ENCODE measurements around the gene ZFAND2B.

DNA sequence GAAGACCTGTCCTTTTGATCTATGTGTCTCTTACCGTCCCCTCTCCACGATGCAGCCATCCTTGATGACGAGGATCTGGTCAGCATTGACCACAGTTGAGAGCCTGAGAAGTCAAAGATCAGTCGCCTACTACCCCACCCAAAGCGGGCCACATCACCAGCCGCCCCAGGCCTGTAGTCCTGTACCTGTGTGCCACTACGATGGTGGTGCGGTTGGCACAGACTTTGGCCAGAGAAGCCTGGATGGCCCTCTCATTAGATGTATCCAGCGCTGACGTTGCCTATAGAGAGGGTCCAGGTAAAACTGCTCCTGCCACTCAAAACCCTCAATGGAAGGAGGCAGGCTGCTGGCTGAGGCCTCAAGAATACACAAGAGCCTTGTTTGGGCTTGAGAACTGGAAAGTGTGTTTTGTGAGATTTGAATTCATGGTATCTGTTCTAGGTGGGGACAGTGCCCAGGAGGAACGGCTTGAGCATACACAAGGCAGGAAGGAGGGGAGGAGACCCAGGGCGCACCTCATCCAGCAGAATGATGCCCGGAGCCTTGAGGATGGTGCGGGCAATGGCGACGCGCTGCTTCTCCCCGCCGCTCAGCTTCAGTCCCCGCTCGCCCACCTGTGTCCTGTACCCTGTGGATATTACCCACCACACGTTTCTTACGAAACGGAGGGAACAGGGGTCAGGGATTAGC lies 3.8 kb downstream of the ZFAND2B start:
- TF ChIP-seq POLR2AphosphoS5 (IDR thresholded peaks at IDR 0.05; ENCODE audit: low read depth, low read length) (no peak), CTCF (IDR thresholded peaks at IDR 0.05 in 2 of 3, conservative IDR thresholded peaks at IDR 0.05 in 1 of 3; ENCODE audit: borderline replicate concordance in 1 of 3, insufficient read depth in 1 of 3, low read depth in 2 of 3, low read length in 2 of 3) (no peak), POLR2A (IDR thresholded peaks at IDR 0.05; ENCODE audit: borderline replicate concordance, extremely low read depth, insufficient read depth, insufficient read length) (no peak)
